Loucy (cell line): Measurements from ENCODE around the gene C1QTNF5.

ENCODE experiments used
- EZH2phosphoT487 ChIP-seq: fragments of 200-600 bp; IDR thresholded peaks from 2 replicates; pipeline ENCODE4 v1.6.1; 2018; ENCODE audit warnings: antibody characterized with exemption, mild to moderate bottlenecking, moderate library complexity, borderline replicate concordance
- TF ChIP-seq, protein P1 (sequence below): fragments of 200-600 bp; sonication (generic); conservative IDR thresholded peaks from 2 replicates; pipeline ENCODE4 v1.5.1; 2014; ENCODE audit warnings: mild to moderate bottlenecking, antibody characterized with exemption, low read length

DNA sequence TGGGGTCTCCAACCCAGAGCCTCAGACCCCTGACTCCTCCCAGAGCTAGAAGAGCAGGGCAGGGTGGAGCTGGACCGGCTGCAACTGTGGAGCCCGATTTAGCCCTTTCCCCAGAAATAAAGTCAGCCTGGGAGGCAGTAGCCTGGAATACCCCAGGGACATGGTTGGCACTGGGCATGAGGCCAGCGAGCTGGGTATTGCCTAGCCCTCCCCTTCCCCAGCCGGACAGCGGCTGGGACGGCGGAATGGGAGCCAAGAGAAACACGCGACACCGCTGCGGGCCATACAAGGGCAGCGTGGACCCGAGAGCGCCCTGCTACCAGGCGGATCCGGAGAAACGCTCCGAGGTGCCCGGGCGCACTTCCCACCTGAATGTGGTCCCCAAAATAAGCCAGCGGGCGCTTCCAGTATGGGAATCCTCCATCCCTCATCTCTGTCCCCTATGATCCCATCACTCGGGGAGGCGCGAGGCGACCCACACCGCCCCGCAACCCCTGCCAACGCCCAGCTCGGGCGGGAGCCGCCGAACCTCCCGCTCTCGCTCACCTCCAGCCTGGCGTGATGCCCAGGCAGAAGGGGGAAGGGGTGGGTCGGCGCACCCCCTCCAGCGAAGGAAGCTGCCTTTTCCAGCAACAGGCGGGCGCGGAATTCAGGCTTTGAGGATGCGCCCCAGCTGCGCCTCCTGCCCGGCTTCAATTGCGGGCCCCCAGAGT, 24.5 kb downstream of the C1QTNF5 start:
- TF ChIP-seq, protein P1, sequence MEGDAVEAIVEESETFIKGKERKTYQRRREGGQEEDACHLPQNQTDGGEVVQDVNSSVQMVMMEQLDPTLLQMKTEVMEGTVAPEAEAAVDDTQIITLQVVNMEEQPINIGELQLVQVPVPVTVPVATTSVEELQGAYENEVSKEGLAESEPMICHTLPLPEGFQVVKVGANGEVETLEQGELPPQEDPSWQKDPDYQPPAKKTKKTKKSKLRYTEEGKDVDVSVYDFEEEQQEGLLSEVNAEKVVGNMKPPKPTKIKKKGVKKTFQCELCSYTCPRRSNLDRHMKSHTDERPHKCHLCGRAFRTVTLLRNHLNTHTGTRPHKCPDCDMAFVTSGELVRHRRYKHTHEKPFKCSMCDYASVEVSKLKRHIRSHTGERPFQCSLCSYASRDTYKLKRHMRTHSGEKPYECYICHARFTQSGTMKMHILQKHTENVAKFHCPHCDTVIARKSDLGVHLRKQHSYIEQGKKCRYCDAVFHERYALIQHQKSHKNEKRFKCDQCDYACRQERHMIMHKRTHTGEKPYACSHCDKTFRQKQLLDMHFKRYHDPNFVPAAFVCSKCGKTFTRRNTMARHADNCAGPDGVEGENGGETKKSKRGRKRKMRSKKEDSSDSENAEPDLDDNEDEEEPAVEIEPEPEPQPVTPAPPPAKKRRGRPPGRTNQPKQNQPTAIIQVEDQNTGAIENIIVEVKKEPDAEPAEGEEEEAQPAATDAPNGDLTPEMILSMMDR, result no peak
- TF ChIP-seq EZH2phosphoT487, result no peak
